Parathyroid adenoma (tissue), 2 donors: ENCODE measurements around the gene KCNK10.

Experiments used
- H2AFZ ChIP-seq: fragments of 300-600 bp; sonication (generic); one replicate; pipeline ENCODE4 v1.7.0; 2017; ENCODE audit warnings: antibody characterized with exemption, mild to moderate bottlenecking
- H3K27ac ChIP-seq: fragments of 300-600 bp; sonication (generic); one replicate; pipeline ENCODE4 v1.7.0; 2017
- H3K27me3 ChIP-seq: fragments of 300-600 bp; sonication (generic); one replicate; pipeline ENCODE4 v1.7.0; 2017; ENCODE audit warnings: low read length; ENCODE audit not compliant: control insufficient read depth, insufficient read depth
- H3K36me3 ChIP-seq: fragments of 300-600 bp; sonication (generic); one replicate; pipeline ENCODE4 v1.7.0; 2017; ENCODE audit warnings: low read length; ENCODE audit not compliant: control insufficient read depth, insufficient read depth
- H3K4me1 ChIP-seq: fragments of 300-600 bp; sonication (generic); one replicate; pipeline ENCODE4 v1.7.0; 2017; ENCODE audit warnings: control low read depth
- H3K4me2 ChIP-seq: fragments of 300-600 bp; sonication (generic); one replicate; pipeline ENCODE4 v1.7.0; 2017; ENCODE audit warnings: low read length
- H3K4me3 ChIP-seq: fragments of 300-600 bp; sonication (generic); one replicate; pipeline ENCODE4 v1.7.0; 2017; ENCODE audit warnings: low read depth, low read length
- H3K79me2 ChIP-seq: fragments of 300-600 bp; sonication (generic); one replicate; pipeline ENCODE4 v1.7.0; 2017; ENCODE audit warnings: control low read depth
- H3K9ac ChIP-seq: fragments of 300-600 bp; sonication (generic); one replicate; pipeline ENCODE4 v1.7.0; 2017; ENCODE audit warnings: mild to moderate bottlenecking
- H3K9me3 ChIP-seq: fragments of 300-600 bp; sonication (generic); one replicate; pipeline ENCODE4 v1.7.0; 2017; ENCODE audit warnings: low read length; ENCODE audit not compliant: control insufficient read depth
- CTCF ChIP-seq: fragments of 300-600 bp; sonication (generic); IDR thresholded peaks from one replicate; pipeline ENCODE4 v1.7.0; 2017; ENCODE audit warnings: antibody characterized with exemption, mild to moderate bottlenecking
- donor health status: primary hyperparathyroidism.

Gene KCNK10

GRCh38 chr14:88181072-88181471 is 142.0 kb downstream of the KCNK10 start:
- no peak for TF ChIP-seq CTCF
- H3K27ac ChIP-seq, result no peak overlapping the region
- no peaks in the 10 kb centered on the region for H3K36me3 ChIP-seq

GRCh38 chr14:88179716-88180115 is 143.4 kb downstream of the KCNK10 start:
- Histone ChIP-seq H3K4me3 (no peak overlapping the region), H3K9me3 (no peaks in the 10 kb centered on the region), H3K9ac (no peak overlapping the region), H3K4me2 (no peak overlapping the region), H3K36me3 (no peaks in the 10 kb centered on the region), H3K4me1 (no peaks in the 10 kb centered on the region), H3K79me2 (no peaks in the 10 kb centered on the region), H3K27me3 (no peaks in the 10 kb centered on the region), H2AFZ (no peak overlapping the region), H3K27ac (no peak overlapping the region)
- no peak for TF ChIP-seq CTCF

More at GRCh38 chr14:88181072-88181471, 142.0 kb downstream of the KCNK10 start:
- Histone ChIP-seq H3K4me1 (no peaks in the 10 kb centered on the region), H2AFZ (no peak overlapping the region), H3K27me3 (no peaks in the 10 kb centered on the region), H3K9ac (no peak overlapping the region), H3K4me3 (no peak overlapping the region), H3K4me2 (no peak overlapping the region), H3K9me3 (no peaks in the 10 kb centered on the region), H3K79me2 (no peaks in the 10 kb centered on the region)

GRCh38 chr14:88170333-88170732 is 152.7 kb downstream of the KCNK10 start:
- no peaks in the 10 kb centered on the region for H3K27me3 ChIP-seq
- no peak overlapping the region for H3K4me2 ChIP-seq
- H3K9ac ChIP-seq, result no peak overlapping the region
- H3K79me2 ChIP-seq, result no peaks in the 10 kb centered on the region
- no peak for TF ChIP-seq CTCF
- no peaks in the 10 kb centered on the region for H3K4me1 ChIP-seq
- no peaks in the 10 kb centered on the region for H3K9me3 ChIP-seq
- no peak overlapping the region for H3K27ac ChIP-seq
- H2AFZ ChIP-seq, result no peak overlapping the region
- no peak overlapping the region for H3K4me3 ChIP-seq
- no peaks in the 10 kb centered on the region for H3K36me3 ChIP-seq

GRCh38 chr14:88168498-88169165 is 154.4 kb downstream of the KCNK10 start:
- Histone ChIP-seq H3K27ac (no peak overlapping the region), H2AFZ (no peak overlapping the region), H3K9me3 (no peaks in the 10 kb centered on the region), H3K9ac (no peak overlapping the region), H3K4me3 (no peak overlapping the region), H3K79me2 (no peaks in the 10 kb centered on the region), H3K36me3 (no peaks in the 10 kb centered on the region), H3K4me1 (no peaks in the 10 kb centered on the region), H3K27me3 (no peaks in the 10 kb centered on the region), H3K4me2 (no peak overlapping the region)
- TF ChIP-seq CTCF, result peak; percentile 48

- no peaks in the 10 kb centered on the region for H3K27me3 ChIP-seq
- no peak for TF ChIP-seq CTCF
- H3K36me3 ChIP-seq, result no peaks in the 10 kb centered on the region
- no peak overlapping the region for H3K4me2 ChIP-seq
- no peak overlapping the region for H2AFZ ChIP-seq
- H3K4me3 ChIP-seq, result no peak overlapping the region
- no peaks in the 10 kb centered on the region for H3K4me1 ChIP-seq
- H3K79me2 ChIP-seq, result no peaks in the 10 kb centered on the region
- no peak overlapping the region for H3K27ac ChIP-seq
- H3K9ac ChIP-seq, result no peak overlapping the region
- no peaks in the 10 kb centered on the region for H3K9me3 ChIP-seq
Observed at GRCh38 chr14:88168025-88168424, 155.0 kb downstream of the KCNK10 start.
